Measurements from ENCODE around the gene GDPD4. TPM values are rescaled to one million over a fixed set of nuclear protein-coding genes. Genes with fewer than 3 reads are reported as not detected.

The GDPD4 gene
- total and polyA plus RNA-seq, 9 donors: 0.13 to 0.67 (median 0.25) TPM; not detected in 1

- Histone ChIP-seq H3K4me3 (ENCODE audit: low read length) (no peak overlapping the region), H3K36me3 (ENCODE audit: control insufficient read depth, insufficient read depth, low read length) (no peaks in the 10 kb centered on the region), H3K27ac (ENCODE audit: low read length) (no peak overlapping the region), H3K4me1 (ENCODE audit: control insufficient read depth, insufficient read depth, low read length) (peaks cover 6% of the 10 kb centered on the region), H3K9me3 (replicated peaks; ENCODE audit: control insufficient read depth, low read depth, low read length) (no peaks in the 10 kb centered on the region), H3K27me3 (ENCODE audit: control insufficient read depth, insufficient read depth, low read length) (no peaks in the 10 kb centered on the region)
- DNase-seq: no peak
- WGBS (ENCODE audit: insufficient coverage): 89% methylated on average over 8 of the region's 9 CpGs
Observed at GRCh38 chr11:77167111-77167626, 134.3 kb downstream of the GDPD4 start.

Other genes with a start within 250 kb of the GDPD4 start
- gene CAPN5, start 234.7 kb downstream of the GDPD4 start, total RNA-seq: 6.2 TPM
- 10 to 100 TPM in 6 of 8 donors, 1 to 10 TPM in 2; 9.6 to 17.8 (median 12.5) TPM for gene CAPN5, start 234.7 kb downstream of the GDPD4 start, polyA plus RNA-seq (ENCODE audit: insufficient read depth in 1 of 8, insufficient read length in 8 of 8, low replicate concordance in 1 of 8)
- 0.27 TPM for gene OMP, start 198.8 kb downstream of the GDPD4 start, total RNA-seq
- not detected for gene OMP, start 198.8 kb downstream of the GDPD4 start, polyA plus RNA-seq (ENCODE audit: insufficient read depth in 1 of 8, insufficient read length in 8 of 8, low replicate concordance in 1 of 8)
- gene MYO7A, start 173.4 kb downstream of the GDPD4 start, total RNA-seq: 3.8 TPM
- 1 to 10 TPM; 2.2 to 6.5 (median 3.5) TPM for gene MYO7A, start 173.4 kb downstream of the GDPD4 start, polyA plus RNA-seq (ENCODE audit: insufficient read depth in 1 of 8, insufficient read length in 8 of 8, low replicate concordance in 1 of 8)
- gene PAK1, start 172.4 kb upstream of the GDPD4 start, total RNA-seq: 63.0 TPM
- 100 to 1,000 TPM in 1 of 8 donors, 10 to 100 TPM in 7; 58.7 to 104 (median 74.8) TPM for gene PAK1, start 172.4 kb upstream of the GDPD4 start, polyA plus RNA-seq (ENCODE audit: insufficient read depth in 1 of 8, insufficient read length in 8 of 8, low replicate concordance in 1 of 8)